Bone marrow (tissue), 2 donors: ENCODE data around the gene LBH.
A peak's percentile ranks its signal among the peaks of the same experiment; 100 is the strongest.
"Not testable (repeated sequence)": the region's sequence is repeated elsewhere in the genome, so short reads cannot be mapped to it uniquely, and the experiment has no call there.

Source experiments
- DNase-seq, 2 donors: peaks; one replicate each; lab custom pipeline; 2025; lab: John Stamatoyannopoulos, UW

Gene LBH

DNA sequence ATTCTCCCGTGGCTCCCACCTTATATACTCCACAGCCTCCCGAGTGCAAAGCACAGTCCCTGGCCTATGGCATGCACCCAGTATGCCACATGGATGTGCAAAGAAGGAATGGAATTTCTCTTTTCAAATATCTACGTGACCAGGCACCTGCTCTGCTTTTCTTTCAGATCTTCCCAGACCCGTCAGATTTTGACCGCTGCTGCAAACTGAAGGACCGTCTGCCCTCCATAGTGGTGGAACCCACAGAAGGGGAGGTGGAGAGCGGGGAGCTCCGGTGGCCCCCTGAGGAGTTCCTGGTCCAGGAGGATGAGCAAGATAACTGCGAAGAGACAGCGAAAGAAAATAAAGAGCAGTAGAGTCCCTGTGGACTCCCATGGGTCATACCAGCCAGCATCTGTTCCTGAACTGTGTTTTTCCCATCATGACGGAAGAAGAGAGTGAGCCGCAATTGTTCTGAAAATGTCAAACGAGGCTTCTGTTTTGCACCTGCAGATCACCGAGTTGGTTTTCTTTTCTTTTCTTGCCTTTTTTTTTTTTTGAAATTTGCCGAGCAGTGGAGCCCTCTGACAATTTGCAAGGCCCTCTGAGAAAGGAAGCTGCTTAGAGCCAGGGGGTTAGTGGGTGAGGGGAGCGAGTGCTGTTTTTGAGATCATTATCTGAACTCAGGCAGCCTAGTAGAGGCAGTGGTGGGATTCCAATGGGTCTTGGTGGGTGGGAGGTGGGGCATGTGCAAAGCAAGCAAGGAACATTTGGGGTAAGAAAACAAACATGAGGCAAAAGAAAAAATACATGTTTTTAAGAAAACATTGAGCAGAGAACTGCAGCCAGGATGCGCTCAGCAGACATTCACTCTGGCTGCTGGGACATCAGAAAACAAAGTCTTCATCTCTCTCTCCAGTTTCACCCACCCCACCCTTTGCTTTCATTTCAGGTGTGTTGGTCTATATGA is 26.2 kb downstream of the LBH start:
- DNase-seq = no peak

DNA sequence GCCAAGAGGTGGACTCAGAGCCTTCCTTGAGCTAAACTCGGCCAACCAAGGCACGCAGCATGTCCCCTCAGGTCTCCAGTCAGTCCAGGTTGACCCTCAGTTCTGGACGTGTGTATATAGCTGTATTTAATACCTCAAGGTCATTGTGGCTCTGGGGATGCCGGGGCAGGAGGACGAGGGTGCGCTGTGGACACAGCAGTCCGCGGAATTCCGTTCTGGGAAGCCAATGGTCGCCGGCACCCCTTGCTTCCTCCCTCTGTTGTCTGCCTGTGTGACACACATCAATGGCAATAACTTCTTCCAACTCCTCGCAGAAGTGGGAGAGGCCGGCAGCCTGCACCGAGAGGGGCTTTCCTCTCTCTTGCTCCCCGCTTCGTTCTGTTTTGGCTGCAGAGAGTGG is 27.7 kb downstream of the LBH start:
- DNase-seq = no peak

DNA sequence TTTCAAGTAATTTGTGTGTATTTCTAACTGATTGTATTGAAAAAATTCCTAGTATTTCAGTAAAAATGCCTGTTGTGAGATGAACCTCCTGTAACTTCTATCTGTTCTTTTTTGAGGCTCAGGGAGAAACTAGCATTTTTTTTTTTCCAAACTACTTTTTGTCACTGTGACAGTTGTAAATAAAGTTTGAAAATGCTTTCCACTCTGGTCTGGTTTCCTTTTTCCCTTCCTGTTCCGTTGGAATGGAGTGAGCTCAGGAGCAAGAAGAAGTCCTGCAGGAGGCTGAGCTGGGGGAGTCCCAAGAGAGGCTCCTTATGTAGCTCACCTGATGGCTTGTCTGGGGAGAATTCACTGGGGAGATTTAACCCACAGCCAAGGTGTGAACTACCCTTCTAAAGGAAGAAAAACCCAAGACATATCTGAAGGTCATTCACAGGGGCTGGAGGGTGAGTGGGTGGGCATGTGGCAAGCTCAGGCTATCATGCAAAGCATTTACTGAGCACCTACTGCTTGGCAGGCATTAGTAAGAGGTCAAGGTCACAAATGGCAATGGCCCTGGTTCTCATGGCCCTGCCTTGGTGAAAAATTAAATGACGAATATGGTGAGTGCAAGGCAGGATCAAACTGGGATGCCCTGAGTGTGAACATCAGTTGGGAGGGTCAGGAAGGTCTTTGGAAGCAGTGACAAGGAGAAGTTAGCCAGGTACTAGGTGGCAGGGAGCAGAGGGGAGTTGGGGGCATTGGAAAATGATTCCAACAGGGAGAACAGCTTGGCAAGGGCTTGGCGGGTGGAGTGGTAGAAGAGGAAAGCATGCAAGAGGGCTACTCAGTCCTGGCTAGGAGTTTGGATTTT is 28.7 kb downstream of the LBH start:
- DNase-seq = no peak

DNA sequence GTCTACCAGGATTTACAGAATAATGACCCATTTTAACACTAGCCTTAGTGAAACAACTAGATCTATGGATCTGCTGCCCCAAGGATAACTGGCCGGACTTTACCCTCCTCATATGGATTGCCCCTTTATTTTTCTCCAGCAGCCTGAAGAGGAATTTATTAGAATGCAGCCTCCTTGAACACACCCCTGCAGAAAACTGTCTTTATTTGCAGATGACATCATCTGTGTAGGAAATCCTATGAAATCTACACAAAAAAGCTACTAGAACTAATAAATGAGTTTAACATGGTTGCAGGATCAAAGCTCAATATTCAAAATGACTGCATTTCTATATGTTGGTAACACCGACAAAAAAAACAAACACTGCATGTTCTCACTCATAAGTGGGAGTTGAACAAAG is 29.6 kb downstream of the LBH start:
- no peak for DNase-seq

DNA sequence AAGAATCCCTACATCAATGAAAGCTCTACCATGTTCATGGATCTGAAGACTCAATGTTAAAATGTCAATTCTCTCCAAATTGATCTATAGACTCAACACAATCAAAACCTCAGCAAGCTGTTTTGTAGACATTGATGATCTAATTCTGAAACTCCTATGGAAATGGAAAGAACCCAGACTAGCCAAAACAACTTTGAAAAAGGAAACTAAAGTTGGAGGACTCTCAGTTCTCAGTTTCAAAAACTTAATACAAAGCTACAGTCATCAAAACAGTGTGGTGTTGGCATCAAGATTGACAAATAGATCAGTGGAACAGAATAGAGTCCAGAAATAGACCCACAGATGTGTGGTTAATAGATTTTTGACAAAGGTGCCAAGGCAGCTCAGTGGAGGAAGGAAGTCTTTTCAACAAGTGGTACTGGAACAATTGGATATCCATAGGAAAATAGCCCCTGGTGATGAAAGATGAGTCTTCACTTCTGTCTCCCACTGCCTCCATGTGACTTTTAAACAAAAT is 30.4 kb downstream of the LBH start:
- no peak for DNase-seq

DNA sequence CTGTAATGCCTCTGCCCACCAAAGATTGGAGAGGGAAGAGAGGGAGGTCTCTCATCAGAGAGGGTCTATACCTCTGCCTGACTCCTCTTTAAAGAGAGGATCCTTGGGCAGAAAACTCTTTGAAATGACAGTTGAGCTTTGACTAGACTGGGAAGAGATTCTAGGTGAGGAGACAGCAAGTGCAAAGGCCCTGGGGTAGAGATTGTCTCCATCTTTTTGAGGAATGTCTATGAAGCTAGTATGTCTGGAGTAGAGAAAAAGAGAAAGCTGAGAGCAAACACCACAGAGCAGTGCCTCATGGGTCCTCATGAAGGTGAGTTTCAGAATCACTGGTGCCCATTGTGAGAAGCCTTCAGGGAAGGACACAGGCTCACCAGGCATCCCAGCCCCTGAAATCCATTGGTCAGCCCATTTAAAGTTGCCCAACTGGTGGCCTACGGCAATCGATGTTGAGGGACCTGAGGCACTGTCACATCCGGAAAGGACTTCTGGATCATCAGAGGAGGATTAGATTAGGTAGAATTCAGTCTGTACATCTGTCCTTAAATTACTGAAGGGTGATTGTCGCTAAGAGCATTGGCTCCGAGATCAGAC is 31.5 kb downstream of the LBH start:
- DNase-seq = no peak

DNA sequence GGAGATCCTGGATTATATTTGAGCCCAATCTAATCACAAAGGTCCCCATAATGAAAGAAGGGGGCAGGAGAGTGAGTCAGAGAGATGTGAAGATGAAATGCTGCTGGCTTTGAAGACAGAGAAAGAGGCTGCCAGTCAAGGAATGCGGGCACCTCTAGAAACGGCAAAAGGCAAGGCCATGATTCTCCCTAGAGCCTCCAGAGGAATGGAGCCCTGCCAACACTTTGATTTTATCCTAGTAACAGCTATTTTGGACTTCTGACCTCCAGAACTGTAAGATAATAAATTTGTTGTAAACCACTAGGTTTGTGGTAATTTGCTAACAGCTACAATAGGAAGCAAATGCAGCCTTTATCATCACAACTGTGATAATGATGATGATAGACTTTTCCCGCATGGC is 32.9 kb downstream of the LBH start:
- no peak for DNase-seq

DNA sequence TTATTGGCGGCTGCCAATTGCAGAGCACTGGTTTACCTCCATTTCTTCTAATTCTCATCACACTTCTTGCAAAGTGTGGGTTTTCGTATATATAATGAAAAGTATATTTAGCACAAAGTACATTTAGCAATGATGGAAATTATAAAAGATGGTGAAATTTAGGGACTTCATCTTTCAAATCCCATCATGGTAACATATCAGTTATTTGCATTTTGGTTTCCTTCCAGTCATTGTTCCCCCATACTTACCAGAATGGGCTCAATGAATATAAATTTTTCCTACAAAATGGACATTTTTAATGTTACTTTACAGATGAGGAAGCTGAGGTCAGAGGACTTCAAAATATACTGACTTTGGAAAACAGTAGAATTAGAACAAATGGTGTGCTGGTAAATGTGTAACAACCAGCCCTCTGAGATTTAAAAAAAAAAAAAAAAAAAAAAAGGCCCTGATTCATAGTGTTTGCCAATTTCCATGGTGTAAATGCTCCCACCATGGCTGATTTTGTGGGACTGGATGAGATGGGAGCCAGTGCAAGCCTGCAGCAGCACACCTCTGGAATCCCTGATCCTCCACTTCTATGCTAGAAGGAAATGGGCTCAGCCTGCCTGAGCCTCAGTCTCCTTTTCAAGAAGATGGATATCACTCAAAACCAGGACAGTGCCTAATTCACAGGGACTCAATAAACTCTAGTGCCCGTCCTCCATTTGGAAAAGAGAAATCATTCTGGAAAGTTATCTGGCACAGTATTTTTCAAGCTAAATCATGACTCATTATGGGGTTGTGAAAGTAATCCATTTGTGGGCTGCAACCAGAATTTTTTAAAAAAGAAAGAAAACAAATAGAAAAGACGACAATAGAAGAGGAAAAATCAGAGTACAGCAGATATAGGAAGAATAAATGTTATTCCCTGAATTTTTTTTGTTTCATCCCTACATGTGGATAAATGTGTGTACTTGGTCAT is 34.0 kb downstream of the LBH start:
- no peak for DNase-seq

DNA sequence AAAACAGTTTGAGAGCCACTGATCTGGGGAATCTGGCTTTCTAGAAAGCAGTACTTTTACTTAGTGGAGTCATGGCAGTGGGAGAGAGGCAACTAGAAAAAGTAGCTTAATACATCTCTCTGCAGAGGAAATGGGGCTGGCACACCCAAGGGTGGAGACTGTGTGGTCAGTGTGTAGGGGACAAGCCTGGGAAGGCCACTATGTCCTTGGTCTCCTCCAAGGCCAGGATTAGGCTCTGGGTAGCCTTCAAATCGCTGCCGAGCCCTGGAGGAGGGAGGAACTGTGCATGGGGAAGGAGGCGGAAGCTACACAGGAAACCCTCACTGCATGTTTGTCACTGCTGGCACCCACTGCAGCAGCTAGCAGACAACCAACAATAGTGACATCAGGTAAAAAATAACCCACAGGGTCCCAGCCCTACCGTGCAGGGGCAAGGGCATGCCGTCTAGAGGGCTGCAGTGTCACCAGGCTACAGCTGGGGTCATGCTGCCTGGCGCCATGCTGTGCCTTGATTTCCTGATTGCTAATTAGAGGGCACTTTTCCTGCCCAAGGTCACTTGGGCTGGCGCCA is 34.8 kb downstream of the LBH start:
- peak; percentile 18 to 27 for DNase-seq

DNA sequence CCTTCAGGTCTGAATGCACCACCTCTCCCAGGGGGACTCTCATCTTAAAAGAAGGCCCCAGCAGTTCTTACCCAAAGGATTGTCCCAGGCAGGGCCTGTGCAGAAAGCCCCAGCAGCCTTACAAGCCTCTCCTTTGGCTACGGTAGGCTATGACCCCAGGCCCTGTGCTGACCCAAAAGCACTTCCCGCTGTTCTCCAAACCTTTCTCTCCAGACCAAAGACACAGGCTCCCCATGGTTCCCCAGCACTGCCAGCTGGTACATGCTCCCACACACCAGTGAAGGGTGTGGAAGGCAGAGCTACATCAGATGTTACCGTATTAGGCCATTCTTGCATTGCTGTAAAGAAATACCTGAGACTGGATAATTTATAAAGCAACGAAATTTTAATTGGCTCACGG is 35.4 kb downstream of the LBH start:
- no peak for DNase-seq

DNA sequence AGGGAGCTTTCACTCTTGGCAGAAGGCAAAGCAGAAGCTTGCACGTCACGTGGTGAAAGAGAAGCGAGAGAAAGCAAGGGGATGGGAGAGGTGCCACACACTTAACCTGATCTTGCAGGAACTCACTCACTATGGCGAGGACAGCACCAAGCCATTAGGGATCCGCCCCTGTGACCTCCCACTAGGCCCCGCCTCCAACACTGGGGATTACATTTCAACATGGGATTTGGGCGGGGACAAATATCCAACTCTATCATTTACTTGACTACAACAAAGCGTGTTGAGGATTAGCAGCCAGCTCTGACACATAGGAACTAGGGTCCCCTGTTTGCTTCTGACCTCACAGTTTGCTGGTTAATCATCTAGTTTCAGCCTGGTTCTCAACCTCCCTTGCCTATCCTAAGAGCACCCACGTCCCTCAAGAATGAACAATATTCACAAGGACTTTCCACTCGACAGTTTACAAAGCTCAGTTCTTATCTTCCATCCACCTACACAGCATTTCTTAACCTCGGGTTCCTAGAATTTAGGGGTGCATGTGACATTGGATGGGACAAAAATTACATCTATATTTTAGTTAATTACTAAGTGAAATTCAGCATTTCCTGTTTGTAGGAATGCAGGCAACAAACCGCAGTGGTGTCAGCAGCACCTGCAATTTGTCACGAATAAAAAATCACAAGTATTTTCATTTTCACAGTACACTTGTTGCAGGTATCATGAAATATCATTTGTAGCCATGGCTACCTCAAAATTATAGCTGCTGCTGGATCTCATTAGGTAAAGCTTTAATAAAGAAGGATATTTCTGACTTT is 36.0 kb downstream of the LBH start:
- no peak for DNase-seq

DNA sequence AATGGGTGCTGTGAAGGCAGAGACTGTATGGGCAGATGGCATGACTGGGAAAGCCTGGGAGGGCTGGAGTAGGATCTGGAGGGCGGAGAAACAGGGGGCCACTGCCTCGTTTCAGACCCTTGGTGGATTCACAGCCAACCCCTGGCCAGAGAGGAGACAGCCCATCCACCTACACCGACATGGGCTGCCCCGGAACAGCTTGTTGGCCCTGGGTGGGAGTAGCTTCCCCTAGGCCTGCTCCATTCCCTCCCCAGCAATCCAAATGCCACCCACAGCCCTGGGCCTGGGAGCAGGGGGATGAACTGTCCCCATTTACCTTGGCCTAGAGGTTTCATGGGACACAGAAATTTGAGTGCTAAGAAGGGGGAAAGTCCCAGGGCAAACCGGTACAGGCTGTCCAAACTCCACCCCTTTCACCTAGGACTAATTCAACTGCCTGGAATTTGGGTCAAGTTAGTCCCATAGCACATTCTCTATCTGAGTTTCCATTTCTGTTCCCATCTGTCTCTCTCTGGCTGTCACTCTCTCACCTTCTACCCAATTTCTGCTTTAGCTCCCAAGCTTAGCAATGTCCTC is 37.0 kb downstream of the LBH start:
- DNase-seq = no peak

DNA sequence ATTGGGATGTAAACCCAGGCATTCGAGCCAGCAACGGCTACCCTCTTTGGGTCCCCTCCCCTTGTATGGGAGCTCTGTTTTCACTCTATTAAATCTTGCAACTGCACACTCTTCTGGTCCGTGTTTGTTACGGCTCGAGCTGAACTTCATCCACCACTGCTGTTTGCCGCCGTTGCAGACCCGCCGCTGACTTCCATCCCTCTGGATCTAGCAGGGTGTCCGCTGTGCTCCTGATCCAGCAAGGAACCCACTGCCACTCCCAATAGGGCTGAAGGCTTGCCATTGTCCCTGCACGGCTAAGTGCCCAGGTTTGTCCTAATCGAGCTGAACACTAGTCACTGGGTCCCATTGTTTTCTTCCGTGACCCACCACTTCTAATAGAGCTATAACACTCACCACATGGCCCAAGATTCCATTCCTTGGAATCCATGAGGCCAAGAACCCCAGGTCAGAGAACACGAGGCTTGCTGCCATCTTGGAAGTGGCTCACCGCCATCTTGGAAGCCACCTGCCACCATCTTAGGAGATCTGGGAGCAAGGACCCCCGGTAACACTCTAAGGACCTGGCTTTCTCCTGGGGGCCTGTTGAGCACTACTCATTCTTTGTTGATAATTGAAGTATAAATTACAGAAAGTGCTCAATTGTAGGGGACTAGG is 37.9 kb downstream of the LBH start:
- DNase-seq = not testable (repeated sequence)

DNA sequence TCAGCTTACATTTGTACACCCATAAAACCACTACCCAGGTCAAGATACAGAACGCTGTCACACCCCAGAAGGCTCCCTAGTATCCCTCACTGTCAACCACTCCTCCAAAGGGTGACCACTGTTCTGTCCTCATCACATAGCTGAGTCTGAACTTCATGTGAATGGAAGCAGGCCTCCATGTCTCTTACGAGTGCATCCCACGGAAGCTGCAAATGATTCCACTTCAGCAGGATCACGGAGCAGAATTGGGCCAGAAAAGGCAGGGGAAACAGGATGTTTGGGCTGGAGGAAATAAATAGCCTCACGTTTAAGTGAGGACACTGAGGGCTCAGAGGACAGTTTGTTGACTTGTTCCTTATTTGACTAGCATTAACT is 38.4 kb downstream of the LBH start:
- DNase-seq = no peak

DNA sequence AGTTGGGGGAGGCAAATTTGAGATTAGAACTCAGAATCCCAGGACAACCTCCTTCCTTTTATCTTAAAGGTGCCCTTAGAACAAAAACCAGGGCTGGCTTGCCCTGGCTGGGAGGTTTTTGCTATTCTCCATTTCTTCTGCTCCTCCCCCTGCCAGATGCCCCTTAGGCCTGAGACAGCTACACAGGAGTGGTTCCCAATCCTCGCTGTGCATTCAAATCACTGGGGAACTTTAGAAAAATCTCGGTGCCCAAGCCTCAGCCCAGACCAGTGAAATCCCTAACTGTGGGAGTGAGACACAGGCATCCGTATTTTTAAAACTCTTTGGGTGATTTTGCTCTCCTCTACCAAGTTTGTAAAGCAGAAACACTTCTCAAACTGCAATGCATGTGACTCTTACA is 38.8 kb downstream of the LBH start:
- DNase-seq = no peak

DNA sequence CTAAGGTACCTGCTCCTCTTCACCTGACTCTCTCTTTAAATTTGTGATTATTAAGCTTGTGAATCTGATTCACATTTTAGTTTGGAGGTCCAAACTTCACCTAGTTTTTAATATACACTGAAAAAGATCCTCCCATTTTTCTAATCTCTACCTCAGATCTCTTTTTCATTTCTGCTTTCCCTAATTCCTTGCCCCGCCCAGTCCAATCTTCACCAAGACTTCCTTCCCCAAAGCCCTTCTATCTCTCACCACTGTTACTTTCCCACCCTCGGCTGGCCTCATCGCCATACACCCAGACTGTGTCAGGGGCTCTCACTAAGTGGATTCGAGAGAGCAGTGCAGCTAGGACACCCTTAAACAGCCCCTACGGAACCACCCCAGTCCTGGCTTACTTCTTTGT is 40.0 kb downstream of the LBH start:
- DNase-seq = no peak

DNA sequence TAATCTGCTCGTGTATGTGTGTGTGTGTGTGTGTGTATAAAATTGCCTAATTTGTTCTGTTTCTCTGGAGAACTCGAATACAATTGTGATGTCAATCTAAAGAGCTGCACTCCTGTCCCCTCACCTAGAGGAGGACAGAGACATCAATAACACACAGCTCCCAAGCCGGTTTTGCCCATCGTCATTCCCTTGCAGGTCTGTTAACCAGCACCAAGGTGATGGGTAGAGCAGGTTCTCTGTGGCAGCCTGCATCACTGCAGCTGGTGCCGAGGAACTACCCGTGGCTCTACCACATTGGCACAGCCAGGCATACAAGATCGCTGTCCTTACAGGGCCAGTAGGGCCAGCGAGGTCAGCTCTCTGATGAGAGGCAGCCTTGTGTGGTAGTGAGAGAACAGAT is 41.0 kb downstream of the LBH start:
- no peak for DNase-seq

DNA sequence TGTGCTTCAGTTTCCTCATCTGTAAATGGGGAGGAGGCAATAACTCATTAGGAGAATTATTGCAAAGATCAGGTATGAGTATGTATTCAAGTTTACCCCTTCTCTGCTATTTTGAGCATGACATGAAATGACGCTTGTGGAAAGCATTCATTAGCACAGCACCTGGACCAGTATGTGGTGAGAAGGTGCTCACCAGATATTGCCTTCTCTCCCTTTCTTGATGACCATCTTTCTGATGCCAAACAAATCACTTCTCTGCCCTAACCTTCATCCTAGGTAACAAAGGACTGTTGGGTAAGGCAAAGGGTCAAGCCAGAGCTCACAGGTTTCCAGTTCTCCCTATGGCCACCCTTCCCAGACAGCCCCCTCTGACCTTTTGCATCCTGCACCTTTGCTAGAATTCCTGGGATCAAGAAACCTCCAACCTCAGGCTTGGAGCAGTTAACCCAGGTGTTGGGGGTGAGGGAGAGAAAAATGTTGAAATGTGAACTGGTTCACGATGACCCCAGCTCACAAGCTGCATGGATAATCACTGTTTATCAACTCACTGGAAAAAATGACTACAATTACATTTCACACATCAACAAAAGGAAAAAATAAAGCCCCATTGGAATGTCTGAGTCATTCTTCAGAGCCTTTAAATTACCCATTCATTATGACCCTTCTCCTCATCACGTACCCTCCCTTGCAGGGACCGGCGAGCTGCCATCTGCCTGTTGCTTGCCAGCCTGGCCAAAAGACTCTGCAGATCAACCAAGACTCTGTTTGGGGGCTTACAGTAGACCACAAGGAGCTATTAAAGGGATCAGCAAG is 41.6 kb downstream of the LBH start:
- DNase-seq = no peak
